H9 (cell line): Measurements from ENCODE around the gene KMT2C. TPM values are rescaled to one million over a fixed set of nuclear protein-coding genes. Genes with fewer than 3 reads are reported as not detected.

ENCODE experiments used
- DNase-seq: peaks from one replicate; pipeline ENCODE4 v3.0.0-alpha.2; 2017
- H2AFZ ChIP-seq: one replicate; pipeline ENCODE4 v1.6.1; 2013; ENCODE audit warnings: mild to moderate bottlenecking, low read length, control low read depth, moderate library complexity
- H2AK5ac ChIP-seq: 2 replicates; pipeline ENCODE4 v1.6.1; 2013; ENCODE audit warnings: low read length, control low read depth, mixed read lengths; ENCODE audit not compliant: insufficient read length
- H2BK120ac ChIP-seq: one replicate; pipeline ENCODE4 v1.6.1; 2013; ENCODE audit warnings: low read depth, mild to moderate bottlenecking, low read length, control low read depth, inconsistent platforms; ENCODE audit not compliant: poor library complexity, severe bottlenecking
- H2BK12ac ChIP-seq: 2 replicates; pipeline ENCODE4 v1.6.1; 2013; ENCODE audit warnings: low read length, control low read depth, mixed read lengths, low read depth; ENCODE audit not compliant: insufficient read length
- H2BK15ac ChIP-seq: 2 replicates; pipeline ENCODE4 v1.6.1; 2013; ENCODE audit warnings: low read depth, low read length, control low read depth
- H2BK20ac ChIP-seq: one replicate; pipeline ENCODE4 v1.6.1; 2013; ENCODE audit warnings: low read depth, mild to moderate bottlenecking, low read length, control low read depth, inconsistent platforms; ENCODE audit not compliant: poor library complexity, severe bottlenecking
- H2BK5ac ChIP-seq: 2 replicates; pipeline ENCODE4 v1.6.1; 2013; ENCODE audit warnings: low read length, control low read depth, mixed read lengths; ENCODE audit not compliant: insufficient read length
- H3K14ac ChIP-seq: 2 replicates; pipeline ENCODE4 v1.6.1; 2013; ENCODE audit warnings: low read length, control low read depth; ENCODE audit not compliant: insufficient read depth
- H3K18ac ChIP-seq: 2 replicates; pipeline ENCODE4 v1.6.1; 2013; ENCODE audit warnings: low read depth, mild to moderate bottlenecking, mixed read lengths, low read length, control low read depth; ENCODE audit not compliant: insufficient read length
- H3K23ac ChIP-seq: 2 replicates; pipeline ENCODE4 v1.6.1; 2013; ENCODE audit warnings: low read length, control low read depth, mixed read lengths, low read depth; ENCODE audit not compliant: insufficient read length
- H3K23me2 ChIP-seq: 2 replicates; pipeline ENCODE4 v1.6.1; 2013; ENCODE audit warnings: low read depth, mild to moderate bottlenecking, mixed read lengths, low read length, control low read depth; ENCODE audit not compliant: insufficient read length, poor library complexity, severe bottlenecking
- H3K27ac ChIP-seq: 2 replicates; pipeline ENCODE4 v1.5.1; 2013; ENCODE audit warnings: low read length, control low read depth, mixed read lengths, low read depth; ENCODE audit not compliant: insufficient read length
- H3K27me3 ChIP-seq: 2 replicates; pipeline ENCODE4 v1.6.1; 2013; ENCODE audit warnings: low read length, control low read depth, inconsistent platforms; ENCODE audit not compliant: insufficient read depth
- H3K4ac ChIP-seq: 2 replicates; pipeline ENCODE4 v1.6.1; 2013; ENCODE audit warnings: low read depth, mild to moderate bottlenecking, control low read depth, inconsistent platforms, low read length, moderate library complexity
- H3K4me1 ChIP-seq: 2 replicates; pipeline ENCODE4 v1.6.1; 2013; ENCODE audit warnings: low read length, control low read depth, inconsistent platforms; ENCODE audit not compliant: insufficient read depth
- H3K4me2 ChIP-seq: 2 replicates; pipeline ENCODE4 v1.6.1; 2013; ENCODE audit warnings: low read length, control low read depth, mixed read lengths; ENCODE audit not compliant: insufficient read length, insufficient read depth
- H3K56ac ChIP-seq: 2 replicates; pipeline ENCODE4 v1.6.1; 2013; ENCODE audit warnings: low read depth, mild to moderate bottlenecking, mixed read lengths, low read length, control low read depth; ENCODE audit not compliant: insufficient read length
- H3K79me1 ChIP-seq: 2 replicates; pipeline ENCODE4 v1.6.1; 2013; ENCODE audit warnings: low read depth, mild to moderate bottlenecking, moderate library complexity, low read length, control low read depth, inconsistent platforms; ENCODE audit not compliant: insufficient read depth, poor library complexity, severe bottlenecking
- H3K79me2 ChIP-seq: 2 replicates; pipeline ENCODE4 v1.6.1; 2013; ENCODE audit warnings: low read length, control low read depth, inconsistent platforms; ENCODE audit not compliant: insufficient read depth
- H3K9ac ChIP-seq: 2 replicates; pipeline ENCODE4 v1.6.1; 2013; ENCODE audit warnings: low read length, control low read depth, mixed read lengths; ENCODE audit not compliant: insufficient read length; ENCODE audit errors: extremely low read depth
- H3K9me3 ChIP-seq: one replicate; pipeline ENCODE4 v1.6.1; 2013; ENCODE audit warnings: low read depth, low read length, inconsistent platforms; ENCODE audit not compliant: control insufficient read depth
- H3T11ph ChIP-seq: one replicate; pipeline ENCODE4 v1.6.1; 2013; ENCODE audit warnings: mild to moderate bottlenecking, low read length, control low read depth, inconsistent platforms
- H4K20me1 ChIP-seq: one replicate; pipeline ENCODE4 v1.6.1; 2013; ENCODE audit not compliant: control insufficient read depth, insufficient read length, insufficient read depth
- H4K5ac ChIP-seq: 2 replicates; pipeline ENCODE4 v1.6.1; 2013; ENCODE audit warnings: low read depth, mild to moderate bottlenecking, mixed read lengths, low read length, control low read depth; ENCODE audit not compliant: insufficient read length
- H4K8ac ChIP-seq: replicated peaks from 2 replicates; pipeline ENCODE4 v1.6.1; 2013; ENCODE audit warnings: low read length, control low read depth, mixed read lengths, low read depth; ENCODE audit not compliant: insufficient read length
- H4K91ac ChIP-seq: 2 replicates; pipeline ENCODE4 v1.6.1; 2013; ENCODE audit warnings: low read depth, mild to moderate bottlenecking, moderate library complexity, mixed read lengths, low read length, control low read depth; ENCODE audit not compliant: insufficient read length
- H3K27ac Mint-ChIP-seq, 3 experiments: 2 replicates in 2 of 3; 3 replicates in 1 of 3; pipeline ENCODE4 v1.8.0; 2020 to 2021; ENCODE audit warnings: mixed read lengths in 3 of 3, mild to moderate bottlenecking in 1 of 3, moderate library complexity in 1 of 3
- H3K27me3 Mint-ChIP-seq: 2 replicates; pipeline ENCODE4 v1.8.0; 2021; ENCODE audit warnings: low read depth, mild to moderate bottlenecking, moderate library complexity, mixed read lengths
- H3K36me3 Mint-ChIP-seq, 3 experiments: 2 replicates in 2 of 3; 3 replicates in 1 of 3; pipeline ENCODE4 v1.8.0; 2020 to 2021; ENCODE audit warnings: low read depth in 3 of 3, mixed read lengths in 3 of 3; ENCODE audit not compliant: insufficient read depth in 1 of 3
- H3K4me1 Mint-ChIP-seq, 2 experiments: 2 replicates each; pipeline ENCODE4 v1.8.0; 2020; ENCODE audit warnings: mixed read lengths in 2 of 2
- H3K4me3 Mint-ChIP-seq, 2 experiments: 2 replicates in 1 of 2; 3 replicates in 1 of 2; pipeline ENCODE4 v1.8.0; 2020 to 2021; ENCODE audit warnings: mild to moderate bottlenecking in 2 of 2, mixed read lengths in 2 of 2, moderate library complexity in 1 of 2
- H3K9me3 Mint-ChIP-seq, 2 experiments: 2 replicates in 1 of 2; 3 replicates in 1 of 2; pipeline ENCODE4 v1.8.0; 2020; ENCODE audit warnings: mild to moderate bottlenecking in 2 of 2, mixed read lengths in 2 of 2, moderate library complexity in 1 of 2
- WGBS: extraction: QIAGEN DNeasy Blood & Tissue Kit; methylation state at CpG from one replicate; pipeline ENCODE4 v1.1.7; 2013; ENCODE audit warnings: missing lambda C conversion rate, low lambda C conversion rate, mixed read lengths; ENCODE audit not compliant: insufficient read length; ENCODE audit errors: extremely low coverage; 5-methylcytosine and 5-hydroxymethylcytosine counted together
- total RNA-seq: library from RNA; stranded (reverse); gene quantifications from 2 replicates; pipeline ENCODE4 v1.2.1, GENCODE V29; 2021
- TF ChIP-seq, protein P1 (sequence below): fragments of 200-600 bp; sonication (generic); conservative IDR thresholded peaks from 3 replicates; pipeline ENCODE4 v1.8.0; 2021; ENCODE audit warnings: antibody characterized with exemption, mild to moderate bottlenecking

The KMT2C gene
- total RNA-seq, 1 experiment from 2014 or later: 32.2 TPM

DNA sequence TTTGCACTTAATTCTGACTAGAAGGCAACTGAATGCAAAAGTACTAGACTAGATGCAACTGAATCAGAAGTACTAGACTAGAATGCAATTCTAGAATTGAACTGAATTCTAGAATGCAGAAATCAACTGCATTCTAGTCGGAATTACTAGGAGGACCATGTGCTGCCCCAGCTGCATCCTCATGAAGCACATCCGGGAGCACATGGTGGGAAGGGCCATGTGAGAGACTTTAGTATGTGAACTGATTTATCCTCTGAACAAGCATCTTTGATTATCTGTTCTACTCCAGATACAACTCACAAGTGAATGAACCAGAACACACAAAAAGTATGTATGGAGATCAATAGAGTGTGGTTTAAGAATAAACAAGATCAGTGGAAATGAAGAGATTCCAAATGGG, 295.2 kb downstream of the KMT2C start:
- no peak overlapping the region for H3K23ac ChIP-seq
- no peak overlapping the region for H4K8ac ChIP-seq
- H3K4ac ChIP-seq: no peak overlapping the region
- TF ChIP-seq, protein P1, sequence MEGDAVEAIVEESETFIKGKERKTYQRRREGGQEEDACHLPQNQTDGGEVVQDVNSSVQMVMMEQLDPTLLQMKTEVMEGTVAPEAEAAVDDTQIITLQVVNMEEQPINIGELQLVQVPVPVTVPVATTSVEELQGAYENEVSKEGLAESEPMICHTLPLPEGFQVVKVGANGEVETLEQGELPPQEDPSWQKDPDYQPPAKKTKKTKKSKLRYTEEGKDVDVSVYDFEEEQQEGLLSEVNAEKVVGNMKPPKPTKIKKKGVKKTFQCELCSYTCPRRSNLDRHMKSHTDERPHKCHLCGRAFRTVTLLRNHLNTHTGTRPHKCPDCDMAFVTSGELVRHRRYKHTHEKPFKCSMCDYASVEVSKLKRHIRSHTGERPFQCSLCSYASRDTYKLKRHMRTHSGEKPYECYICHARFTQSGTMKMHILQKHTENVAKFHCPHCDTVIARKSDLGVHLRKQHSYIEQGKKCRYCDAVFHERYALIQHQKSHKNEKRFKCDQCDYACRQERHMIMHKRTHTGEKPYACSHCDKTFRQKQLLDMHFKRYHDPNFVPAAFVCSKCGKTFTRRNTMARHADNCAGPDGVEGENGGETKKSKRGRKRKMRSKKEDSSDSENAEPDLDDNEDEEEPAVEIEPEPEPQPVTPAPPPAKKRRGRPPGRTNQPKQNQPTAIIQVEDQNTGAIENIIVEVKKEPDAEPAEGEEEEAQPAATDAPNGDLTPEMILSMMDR: no peak
- H2BK15ac ChIP-seq: no peak overlapping the region
- no peak overlapping the region for H3K27ac ChIP-seq
- H3K4me1 ChIP-seq: no peaks in the 10 kb centered on the region
- H2BK5ac ChIP-seq: no peak overlapping the region
- H3K23me2 ChIP-seq: no peaks in the 10 kb centered on the region
- no peak overlapping the region for H4K91ac ChIP-seq
- no CpG with 5 or more reads among the region's 2 CpGs for WGBS
- Mint-ChIP-seq H3K9me3 (no peaks in the 10 kb centered on the region), H3K27me3 (no peaks in the 10 kb centered on the region), H3K27ac (no peak overlapping the region), H3K4me3 (no peak overlapping the region), H3K36me3 (peaks cover 23 to 68% (median 60%) of the 10 kb centered on the region in 3 experiments; a peak in 6 of 7 replicates), H3K4me1 (peaks cover 6 to 12% of the 10 kb centered on the region in 2 experiments; a peak in 3 of 4 replicates)
- H3K9ac ChIP-seq: no peak overlapping the region
- no peak for DNase-seq
- H3K18ac ChIP-seq: no peak overlapping the region
- H3K27me3 ChIP-seq: no peaks in the 10 kb centered on the region
- H3K79me2 ChIP-seq: no peaks in the 10 kb centered on the region
- H2AFZ ChIP-seq: no peak overlapping the region
- no peaks in the 10 kb centered on the region for H3K9me3 ChIP-seq
- no peak overlapping the region for H3K4me2 ChIP-seq
- no peak overlapping the region for H3T11ph ChIP-seq
- H4K20me1 ChIP-seq: no peaks in the 10 kb centered on the region
- no peak overlapping the region for H3K56ac ChIP-seq
- no peak overlapping the region for H2AK5ac ChIP-seq
- no peak overlapping the region for H4K5ac ChIP-seq
- no peak overlapping the region for H2BK12ac ChIP-seq
- H2BK120ac ChIP-seq: no peak overlapping the region
- H3K14ac ChIP-seq: no peak overlapping the region
- H3K79me1 ChIP-seq: no peaks in the 10 kb centered on the region
- H2BK20ac ChIP-seq: no peak overlapping the region
